Colonic mucosa (tissue), 4 donors: ENCODE results near the gene RGSL1. TPM values are rescaled to one million over a fixed set of nuclear protein-coding genes. Genes with fewer than 3 reads are reported as not detected.

ENCODE experiments used
- DNase-seq: peaks from one replicate; pipeline ENCODE4 v3.0.0-alpha.2; 2020
- H3K27ac ChIP-seq: fragments of 200-600 bp; one replicate; pipeline ENCODE4 v1.8.0; 2021
- H3K27me3 ChIP-seq: fragments of 200-600 bp; one replicate; pipeline ENCODE4 v1.8.0; 2021
- H3K36me3 ChIP-seq: fragments of 200-600 bp; one replicate; pipeline ENCODE4 v1.8.0; 2021
- H3K4me1 ChIP-seq: fragments of 200-600 bp; one replicate; pipeline ENCODE4 v1.8.0; 2021; ENCODE audit warnings: mild to moderate bottlenecking
- H3K4me3 ChIP-seq: fragments of 200-600 bp; one replicate; pipeline ENCODE4 v1.8.0; 2021
- H3K9ac ChIP-seq, 2 donors: one replicate each; pipeline ENCODE4 v1.7.0; 2013; ENCODE audit warnings: control low read depth in 2 of 2, low read depth in 2 of 2, low read length in 2 of 2
- H3K9me3 ChIP-seq: fragments of 200-600 bp; one replicate; pipeline ENCODE4 v1.8.0; 2021
- intact Hi-C: fragments of 100-400 bp; cut with DNase I; formaldehyde crosslinking; loops from one replicate; pipeline ENCODE4 v1.14.1; 2022
- total RNA-seq, 2 donors: library from RNA; stranded (reverse); fragmentation: NEBNext Ultra II Directional in 1 of 2; extraction: Animal tissue kit (Norgen Biotek cat#: 25700) in 1 of 2; gene quantifications; one replicate each; pipeline ENCODE4 v1.2.1, GENCODE V29; 2021
- TF ChIP-seq, protein P1 (sequence below): fragments of 200-600 bp; IDR thresholded peaks from one replicate; pipeline ENCODE4 v1.8.0; 2022; ENCODE audit warnings: antibody characterized with exemption, mild to moderate bottlenecking
- donor health status: healthy.
- donor health status: DM: no; HTN: no; CAD: no.
- donor health status: DM: no; HTN: no; CAD: no.

The RGSL1 gene
- total RNA-seq, 2 donors from 2014 or later, result not detected

DNA sequence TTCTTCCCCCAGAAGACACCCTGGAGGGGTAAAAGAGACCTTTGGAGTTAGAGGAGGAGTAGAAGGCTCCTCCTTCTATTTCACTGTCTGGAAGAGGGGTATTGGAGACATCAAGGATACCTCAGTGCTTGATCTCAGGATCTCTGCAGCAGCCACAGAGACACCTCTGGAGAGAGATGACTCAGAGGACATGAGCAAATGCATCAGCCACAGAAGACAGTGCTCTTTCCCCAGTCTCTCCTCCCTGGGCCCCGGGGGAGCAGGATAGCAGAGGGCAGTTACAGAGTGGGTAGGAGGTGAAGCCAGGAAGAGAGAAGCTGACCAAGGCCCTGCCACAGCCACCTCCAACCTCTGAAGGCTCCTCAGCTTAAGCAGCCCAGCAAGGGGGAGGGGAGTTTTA lies 34.2 kb upstream of the RGSL1 start:
- Histone ChIP-seq H3K27me3 (no peaks in the 10 kb centered on the region), H3K4me3 (no peak overlapping the region), H3K27ac (no peak overlapping the region), H3K36me3 (no peaks in the 10 kb centered on the region), H3K4me1 (no peaks in the 10 kb centered on the region), H3K9me3 (no peaks in the 10 kb centered on the region), H3K9ac (no peak overlapping the region)
- intact Hi-C loops, result no loop called here
- no peak for DNase-seq
- TF ChIP-seq, protein P1, sequence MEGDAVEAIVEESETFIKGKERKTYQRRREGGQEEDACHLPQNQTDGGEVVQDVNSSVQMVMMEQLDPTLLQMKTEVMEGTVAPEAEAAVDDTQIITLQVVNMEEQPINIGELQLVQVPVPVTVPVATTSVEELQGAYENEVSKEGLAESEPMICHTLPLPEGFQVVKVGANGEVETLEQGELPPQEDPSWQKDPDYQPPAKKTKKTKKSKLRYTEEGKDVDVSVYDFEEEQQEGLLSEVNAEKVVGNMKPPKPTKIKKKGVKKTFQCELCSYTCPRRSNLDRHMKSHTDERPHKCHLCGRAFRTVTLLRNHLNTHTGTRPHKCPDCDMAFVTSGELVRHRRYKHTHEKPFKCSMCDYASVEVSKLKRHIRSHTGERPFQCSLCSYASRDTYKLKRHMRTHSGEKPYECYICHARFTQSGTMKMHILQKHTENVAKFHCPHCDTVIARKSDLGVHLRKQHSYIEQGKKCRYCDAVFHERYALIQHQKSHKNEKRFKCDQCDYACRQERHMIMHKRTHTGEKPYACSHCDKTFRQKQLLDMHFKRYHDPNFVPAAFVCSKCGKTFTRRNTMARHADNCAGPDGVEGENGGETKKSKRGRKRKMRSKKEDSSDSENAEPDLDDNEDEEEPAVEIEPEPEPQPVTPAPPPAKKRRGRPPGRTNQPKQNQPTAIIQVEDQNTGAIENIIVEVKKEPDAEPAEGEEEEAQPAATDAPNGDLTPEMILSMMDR, result no peak

DNA sequence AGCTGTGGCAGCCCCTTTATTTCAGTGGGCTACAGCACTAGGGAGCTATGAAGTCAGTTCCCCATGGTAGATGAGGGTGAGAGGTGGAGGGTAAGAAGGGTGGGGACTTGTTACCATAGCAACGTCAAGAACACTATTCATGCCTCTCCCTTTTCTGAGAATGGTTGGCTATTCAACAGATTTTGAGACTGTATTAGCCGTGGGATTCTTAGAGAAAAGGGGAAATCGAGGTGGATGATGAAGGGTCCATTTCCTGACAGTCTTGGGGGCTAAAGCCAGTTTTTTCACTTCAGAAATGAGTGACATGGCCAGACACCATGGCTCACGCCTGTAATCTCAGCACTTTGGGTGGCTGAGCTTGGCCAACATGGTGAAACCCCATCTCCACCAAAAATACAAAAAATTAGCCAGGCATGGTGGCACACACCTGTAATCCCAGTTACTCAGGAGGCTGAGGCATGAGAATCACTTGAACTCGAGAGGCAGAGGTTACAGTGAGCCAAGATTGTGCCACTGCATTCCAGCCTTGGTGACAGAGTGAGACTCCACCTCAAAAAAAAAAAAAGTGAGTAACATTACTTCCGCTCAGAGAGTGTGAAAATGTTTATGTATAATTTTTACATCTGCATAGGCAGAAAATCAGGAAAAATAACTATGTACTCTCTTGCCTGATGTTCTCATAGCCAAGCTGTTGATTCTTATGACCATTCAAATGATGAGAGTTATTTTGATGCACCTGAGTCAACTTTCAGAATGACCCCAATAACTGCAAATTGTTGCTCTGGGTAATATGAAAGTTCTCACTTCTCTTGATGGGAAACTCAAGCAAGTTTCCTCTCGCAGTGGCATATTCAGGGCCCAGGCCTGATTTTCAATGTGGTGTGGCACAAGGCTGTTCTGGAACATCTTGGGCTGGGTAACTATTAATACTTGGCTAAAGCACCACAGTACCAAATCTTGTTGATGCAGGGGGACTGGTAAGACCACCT lies 23.2 kb upstream of the RGSL1 start:
- intact Hi-C loops, result no loop called here
- no peaks in the 10 kb centered on the region for H3K27me3 ChIP-seq
- no peaks in the 10 kb centered on the region for H3K4me1 ChIP-seq
- no peaks in the 10 kb centered on the region for H3K9me3 ChIP-seq
- H3K4me3 ChIP-seq, result no peak overlapping the region
- no peak for DNase-seq
- TF ChIP-seq, protein P1, result no peak
- H3K27ac ChIP-seq, result no peak overlapping the region
- no peaks in the 10 kb centered on the region for H3K36me3 ChIP-seq
- H3K9ac ChIP-seq, result no peak overlapping the region

DNA sequence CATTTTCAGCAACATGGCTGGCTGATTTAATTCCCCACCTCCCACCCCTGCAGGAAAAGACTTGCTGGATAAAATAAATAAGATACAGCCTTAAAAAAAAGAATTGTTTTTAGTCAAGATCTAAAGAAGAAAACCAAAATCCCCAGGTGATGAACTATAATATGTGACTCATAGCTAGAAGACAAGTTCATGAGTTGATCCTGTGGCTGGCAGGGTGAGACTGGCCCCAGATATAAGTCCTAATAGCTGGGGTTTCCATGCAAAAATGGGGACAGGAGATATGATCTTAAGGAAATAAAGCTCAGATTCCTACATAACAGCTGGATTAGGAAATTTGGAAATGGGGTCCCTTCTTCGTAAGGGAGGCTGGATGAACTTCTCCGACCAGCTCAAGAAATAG lies 21.9 kb upstream of the RGSL1 start:
- H3K4me3 ChIP-seq, result no peak overlapping the region
- no peak overlapping the region for H3K9ac ChIP-seq
- H3K27me3 ChIP-seq, result no peaks in the 10 kb centered on the region
- H3K36me3 ChIP-seq, result no peaks in the 10 kb centered on the region
- H3K4me1 ChIP-seq, result no peaks in the 10 kb centered on the region
- H3K9me3 ChIP-seq, result no peaks in the 10 kb centered on the region
- no peak overlapping the region for H3K27ac ChIP-seq
- TF ChIP-seq, protein P1, result no peak
- DNase-seq, result no peak
- intact Hi-C loops, result no loop called here

DNA sequence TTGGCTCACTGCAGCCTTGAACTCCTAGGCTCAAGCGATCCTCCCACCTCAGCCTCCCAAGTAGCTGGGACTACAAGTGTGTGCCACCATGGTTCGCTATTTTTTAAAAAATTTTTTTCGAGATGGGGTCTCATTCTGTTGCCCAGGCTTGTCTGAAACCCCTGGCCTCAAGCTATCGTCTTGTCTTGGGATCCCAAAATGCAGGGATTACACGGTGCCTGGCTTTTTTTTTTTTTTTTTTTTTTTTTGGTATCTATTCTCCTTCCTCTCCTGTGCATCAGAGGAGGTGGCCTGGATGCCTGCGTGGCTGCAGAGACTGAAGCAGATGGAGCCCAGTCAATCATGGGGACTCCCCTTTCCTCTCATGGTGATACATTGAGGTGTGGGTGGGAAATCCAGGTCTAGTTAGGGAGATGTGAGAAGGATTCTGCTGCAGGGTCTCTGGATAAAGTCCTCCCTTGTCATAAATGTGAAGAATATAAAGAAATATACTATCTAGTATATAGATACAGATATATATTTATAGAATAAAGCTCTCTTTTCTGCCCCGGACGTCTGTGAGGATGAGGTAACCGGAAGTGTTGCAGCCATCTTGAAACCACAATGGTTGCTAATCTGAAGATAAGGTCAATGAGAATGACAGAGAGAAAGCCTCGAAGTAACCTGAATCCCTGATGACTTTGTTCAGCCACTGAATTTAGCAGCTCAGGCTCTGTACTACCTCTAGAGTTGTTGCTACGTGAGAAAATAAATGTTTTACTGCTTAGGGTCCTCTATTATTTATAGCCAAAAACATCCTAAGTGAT lies 19.5 kb upstream of the RGSL1 start:
- DNase-seq, result no peak
- H3K27me3 ChIP-seq, result no peaks in the 10 kb centered on the region
- H3K4me3 ChIP-seq, result no peak overlapping the region
- H3K9ac ChIP-seq, result no peak overlapping the region
- intact Hi-C loops, result no loop called here
- no peaks in the 10 kb centered on the region for H3K9me3 ChIP-seq
- H3K4me1 ChIP-seq, result no peaks in the 10 kb centered on the region
- H3K36me3 ChIP-seq, result no peaks in the 10 kb centered on the region
- TF ChIP-seq, protein P1, result no peak
- no peak overlapping the region for H3K27ac ChIP-seq

DNA sequence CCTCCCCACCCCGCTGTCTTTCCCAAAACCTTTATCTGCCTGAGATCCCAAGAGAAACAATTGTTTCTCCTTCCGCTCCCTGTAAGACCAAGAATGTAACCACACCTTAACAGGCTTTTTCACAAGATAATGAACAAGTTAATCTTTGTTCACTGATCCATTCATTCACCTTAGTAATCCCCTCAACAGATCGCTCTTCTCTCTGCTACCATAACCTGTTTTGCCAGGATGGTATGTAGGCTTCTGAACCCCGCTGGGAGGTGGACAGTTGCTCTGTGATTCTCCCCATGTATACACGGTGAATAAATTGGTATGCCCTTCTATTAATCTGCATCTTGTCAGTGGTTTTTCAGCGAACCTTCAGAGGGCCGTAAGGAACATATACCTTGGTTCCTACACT lies 18.7 kb upstream of the RGSL1 start:
- DNase-seq, result no peak
- Histone ChIP-seq H3K4me3 (no peak overlapping the region), H3K9ac (no peak overlapping the region), H3K36me3 (no peaks in the 10 kb centered on the region), H3K4me1 (no peaks in the 10 kb centered on the region), H3K27me3 (no peaks in the 10 kb centered on the region), H3K27ac (no peak overlapping the region), H3K9me3 (no peaks in the 10 kb centered on the region)
- intact Hi-C loops, result no loop called here
- TF ChIP-seq, protein P1, result no peak
